Measurements from ENCODE around the gene FOXO1. TPM values are rescaled to one million over a fixed set of nuclear protein-coding genes. Genes with fewer than 3 reads are reported as not detected.
A peak's percentile ranks its signal among the peaks of the same experiment; 100 is the strongest.
"Not testable (repeated sequence)": the region's sequence is repeated elsewhere in the genome, so short reads cannot be mapped to it uniquely, and the experiment has no call there.

Gene FOXO1
- 10 to 100 TPM; 32.0 to 48.9 TPM for total RNA-seq

GRCh38 chr13:40666045-40666932 lies at the start of gene FOXO1:
Gene FOXO1, minus strand, starts transcription at chr13:40666641. Its CDS starts 429 bp downstream, at chr13:40666212.
- H3K9me3 Mint-ChIP-seq, result no peaks in the 10 kb centered on the region
- peak; percentile 71 for ATAC-seq (replicated peaks)
- peaks cover 37% of the 10 kb centered on the region for H3K36me3 Mint-ChIP-seq (ENCODE audit: low read depth)

GRCh38 chr13:40714433-40714832 lies 48.0 kb upstream of the FOXO1 start:
- not testable (repeated sequence) for H3K4me3 Mint-ChIP-seq; ATAC-seq (replicated peaks); H3K27ac Mint-ChIP-seq; H3K27me3 Mint-ChIP-seq; H3K4me1 Mint-ChIP-seq
- H3K9me3 Mint-ChIP-seq, result peaks cover 18% of the 10 kb centered on the region
- peaks cover 34% of the 10 kb centered on the region for H3K36me3 Mint-ChIP-seq (ENCODE audit: low read depth)

More at GRCh38 chr13:40666045-40666932, at the start of gene FOXO1:
- peak within 1 kb of the TSS; percentile 96 for H3K4me3 Mint-ChIP-seq
- no peaks in the 10 kb centered on the region for H3K27me3 Mint-ChIP-seq
- no peaks in the 10 kb centered on the region for H3K4me1 Mint-ChIP-seq
- H3K27ac Mint-ChIP-seq, result peak within 1 kb of the TSS; percentile 87

DNA sequence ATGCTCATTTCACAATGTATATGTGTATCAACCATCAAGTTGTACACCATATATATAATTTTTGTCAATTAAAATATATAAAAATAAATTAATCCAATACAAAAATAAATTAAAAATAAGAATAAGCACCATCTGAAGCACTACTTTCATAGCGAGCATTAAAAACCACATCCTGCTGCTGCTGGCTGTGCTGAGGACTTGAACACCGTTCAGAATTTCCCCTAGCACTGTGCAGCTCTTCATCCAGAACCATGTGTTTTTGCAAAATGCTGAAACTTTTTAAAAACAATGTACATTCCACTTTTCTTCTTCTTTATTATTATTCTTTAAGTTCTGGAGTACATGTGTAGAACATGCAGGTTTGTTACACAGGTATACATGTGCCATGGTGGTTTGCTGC lies 40.0 kb upstream of the FOXO1 start:
- no peak for ATAC-seq (replicated peaks)
- H3K36me3 Mint-ChIP-seq (ENCODE audit: low read depth), result no peaks in the 10 kb centered on the region

GRCh38 chr13:40697711-40698110 lies 31.3 kb upstream of the FOXO1 start:
- Mint-ChIP-seq H3K27me3 (no peaks in the 10 kb centered on the region), H3K9me3 (no peaks in the 10 kb centered on the region), H3K4me1 (no peaks in the 10 kb centered on the region), H3K4me3 (no peak overlapping the region), H3K36me3 (ENCODE audit: low read depth) (no peaks in the 10 kb centered on the region), H3K27ac (no peak overlapping the region)
- ATAC-seq (replicated peaks), result no peak

More for the DNA sequence above, 40.0 kb upstream of the FOXO1 start:
- H3K4me3 Mint-ChIP-seq, result no peak overlapping the region
- no peaks in the 10 kb centered on the region for H3K27me3 Mint-ChIP-seq
- no peaks in the 10 kb centered on the region for H3K4me1 Mint-ChIP-seq
- H3K9me3 Mint-ChIP-seq, result peaks cover 34% of the 10 kb centered on the region
- no peak overlapping the region for H3K27ac Mint-ChIP-seq

DNA sequence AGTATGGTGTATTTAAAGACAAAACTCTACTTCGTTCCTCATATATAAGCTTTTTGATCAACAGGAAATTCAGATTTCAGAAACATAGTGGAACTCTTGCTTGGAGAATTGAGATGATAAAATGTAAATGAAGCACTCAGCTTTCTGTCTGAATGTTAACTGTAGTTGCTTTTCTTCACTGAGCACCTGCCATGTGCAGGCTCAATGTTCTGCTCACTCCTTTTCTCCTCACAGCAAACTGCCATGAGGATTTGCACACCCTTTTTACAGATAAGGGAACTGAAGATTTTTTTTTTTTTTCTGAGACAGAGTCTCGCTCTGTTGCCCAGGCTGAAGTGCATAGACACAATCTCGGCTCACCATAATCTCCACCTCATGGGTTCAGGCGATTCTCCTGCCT lies 28.0 kb upstream of the FOXO1 start:
- H3K27me3 Mint-ChIP-seq, result no peaks in the 10 kb centered on the region
- no peaks in the 10 kb centered on the region for H3K4me1 Mint-ChIP-seq
- no peaks in the 10 kb centered on the region for H3K9me3 Mint-ChIP-seq
- ATAC-seq (replicated peaks), result no peak
- no peak overlapping the region for H3K27ac Mint-ChIP-seq
- no peak overlapping the region for H3K4me3 Mint-ChIP-seq
- no peaks in the 10 kb centered on the region for H3K36me3 Mint-ChIP-seq (ENCODE audit: low read depth)

DNA sequence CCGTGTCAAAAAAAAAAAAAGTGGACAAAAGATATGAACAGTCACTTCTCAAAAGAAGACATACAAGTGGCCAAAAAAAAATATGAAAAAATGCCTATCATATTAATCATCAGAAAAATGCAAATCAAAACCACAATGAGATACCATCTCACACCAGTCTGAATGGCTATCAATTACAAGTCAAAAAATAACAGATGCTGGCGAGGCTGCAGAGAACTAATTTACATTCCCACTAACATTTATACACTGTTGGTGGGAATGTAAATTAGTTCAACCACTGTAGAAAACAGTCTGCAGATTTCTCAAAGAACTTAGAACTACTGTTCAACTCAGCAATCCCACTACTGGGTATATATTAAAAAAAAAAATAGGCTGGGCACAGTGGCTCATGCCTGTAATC lies 26.5 kb upstream of the FOXO1 start:
- H3K4me1 Mint-ChIP-seq, result no peaks in the 10 kb centered on the region
- no peaks in the 10 kb centered on the region for H3K9me3 Mint-ChIP-seq
- H3K27ac Mint-ChIP-seq, result no peak overlapping the region
- H3K4me3 Mint-ChIP-seq, result no peak overlapping the region
- H3K27me3 Mint-ChIP-seq, result no peaks in the 10 kb centered on the region
- ATAC-seq (replicated peaks), result no peak
- H3K36me3 Mint-ChIP-seq (ENCODE audit: low read depth), result no peaks in the 10 kb centered on the region

DNA sequence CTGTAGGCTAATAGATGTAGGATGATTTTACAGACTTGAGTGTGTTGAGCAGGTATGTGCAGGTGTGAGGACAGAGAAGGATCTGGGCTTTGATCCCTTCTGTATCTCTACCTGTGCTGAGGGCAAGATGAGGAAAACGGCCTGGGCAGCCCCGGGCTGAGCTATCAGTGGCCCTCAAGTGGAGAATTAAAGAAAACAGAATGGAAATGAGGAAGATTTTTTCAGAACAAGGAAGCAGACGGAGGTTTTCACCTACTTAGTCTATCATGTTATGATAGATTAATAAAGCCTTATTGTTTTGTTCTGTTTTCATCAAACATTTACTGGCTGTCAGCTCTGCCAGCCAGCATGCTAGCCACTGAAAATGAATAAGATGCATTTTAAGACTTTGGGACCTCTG lies 22.3 kb upstream of the FOXO1 start:
- Mint-ChIP-seq H3K27me3 (no peaks in the 10 kb centered on the region), H3K27ac (no peak overlapping the region), H3K36me3 (ENCODE audit: low read depth) (no peaks in the 10 kb centered on the region)

GRCh38 chr13:40682449-40683240 lies 16.2 kb upstream of the FOXO1 start:
- no peak overlapping the region for H3K4me3 Mint-ChIP-seq
- no peaks in the 10 kb centered on the region for H3K9me3 Mint-ChIP-seq
- H3K4me1 Mint-ChIP-seq, result no peaks in the 10 kb centered on the region
- H3K36me3 Mint-ChIP-seq (ENCODE audit: low read depth), result no peaks in the 10 kb centered on the region
- ATAC-seq (replicated peaks), result peak; percentile 54
- no peak overlapping the region for H3K27ac Mint-ChIP-seq
- H3K27me3 Mint-ChIP-seq, result no peaks in the 10 kb centered on the region

More for the DNA sequence above, 22.3 kb upstream of the FOXO1 start:
- ATAC-seq (replicated peaks), result no peak
- Mint-ChIP-seq H3K9me3 (no peaks in the 10 kb centered on the region), H3K4me3 (no peak overlapping the region), H3K4me1 (no peaks in the 10 kb centered on the region)

DNA sequence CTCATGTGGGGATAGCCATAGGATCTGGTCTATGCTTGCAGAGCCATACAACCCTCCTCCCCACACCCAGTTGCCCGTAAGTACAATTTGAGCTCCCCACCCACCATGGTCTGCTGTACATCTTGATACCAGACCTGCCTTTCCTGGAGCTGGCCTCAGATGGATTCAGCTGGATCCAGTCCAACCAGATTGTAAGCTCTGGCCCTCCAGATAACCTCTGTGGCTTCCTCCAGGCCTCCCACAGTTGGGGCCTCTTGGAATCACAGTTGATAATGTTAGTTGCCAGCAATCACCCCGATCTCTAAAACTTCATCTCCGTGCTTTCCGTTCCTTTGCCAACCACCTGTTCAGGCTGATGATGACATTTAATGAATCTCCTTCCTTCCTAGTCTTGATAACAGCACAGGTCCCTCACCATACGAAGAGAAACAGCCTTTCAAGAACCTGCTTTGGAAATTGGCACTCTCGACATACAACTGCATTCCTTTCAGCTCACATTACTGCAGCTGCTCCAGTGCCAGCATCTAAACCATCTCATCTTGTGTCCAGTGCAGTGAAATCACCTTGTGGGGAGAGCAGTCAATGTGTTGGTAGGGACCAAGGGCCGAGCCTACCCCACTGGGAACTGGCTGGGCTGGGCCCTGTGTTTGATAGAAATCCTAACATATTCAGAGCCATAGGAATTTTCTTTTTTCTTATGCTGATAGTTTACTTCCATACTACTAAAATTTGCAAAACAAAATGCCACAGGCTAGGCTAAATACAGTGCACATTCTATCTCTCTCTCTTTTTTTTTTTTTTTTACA lies 15.1 kb upstream of the FOXO1 start:
- ATAC-seq (replicated peaks), result no peak
- H3K9me3 Mint-ChIP-seq, result no peaks in the 10 kb centered on the region
- no peaks in the 10 kb centered on the region for H3K36me3 Mint-ChIP-seq (ENCODE audit: low read depth)
- no peaks in the 10 kb centered on the region for H3K4me1 Mint-ChIP-seq
- no peak overlapping the region for H3K4me3 Mint-ChIP-seq
- no peaks in the 10 kb centered on the region for H3K27me3 Mint-ChIP-seq
- H3K27ac Mint-ChIP-seq, result peak overlapping the region; percentile 26

DNA sequence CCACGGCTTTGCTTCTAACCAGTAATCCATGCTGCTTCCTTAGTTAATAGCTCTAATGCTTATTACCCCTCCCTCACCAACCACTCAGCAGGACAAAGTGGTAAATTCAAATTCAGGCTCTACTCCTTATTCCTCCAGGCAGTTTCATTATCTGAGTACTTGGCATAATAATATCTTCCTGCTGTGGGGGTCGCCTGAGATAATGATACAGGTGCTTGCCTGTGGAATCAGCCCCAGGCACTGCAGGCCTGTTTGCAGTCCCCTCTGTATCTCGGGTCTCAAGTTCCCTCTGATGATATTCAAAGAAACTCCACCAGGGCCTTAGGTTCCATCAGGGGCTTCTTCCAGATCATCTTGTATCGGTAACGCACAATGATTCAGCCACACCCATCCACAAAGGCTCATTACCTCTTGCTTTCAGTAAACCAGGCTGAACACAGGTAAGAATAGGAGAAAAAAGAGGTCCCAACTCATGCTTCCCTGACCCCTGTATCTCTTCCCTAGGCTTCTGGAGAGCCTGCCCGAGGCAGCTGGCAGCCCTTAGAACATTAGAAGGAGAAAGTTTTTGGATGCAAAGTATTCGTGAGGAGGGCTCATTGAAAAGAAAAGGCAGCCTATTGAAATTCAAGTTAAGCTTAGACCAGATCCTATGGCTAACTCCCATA lies 14.3 kb upstream of the FOXO1 start:
- H3K27ac Mint-ChIP-seq, result no peak overlapping the region
- H3K27me3 Mint-ChIP-seq, result no peaks in the 10 kb centered on the region
- no peaks in the 10 kb centered on the region for H3K36me3 Mint-ChIP-seq (ENCODE audit: low read depth)
- H3K4me1 Mint-ChIP-seq, result no peaks in the 10 kb centered on the region
- no peak overlapping the region for H3K4me3 Mint-ChIP-seq
- no peaks in the 10 kb centered on the region for H3K9me3 Mint-ChIP-seq
- ATAC-seq (replicated peaks), result no peak

GRCh38 chr13:40679480-40679985 lies 13.1 kb upstream of the FOXO1 start:
- Mint-ChIP-seq H3K9me3 (no peaks in the 10 kb centered on the region), H3K36me3 (ENCODE audit: low read depth) (no peaks in the 10 kb centered on the region), H3K4me1 (no peaks in the 10 kb centered on the region), H3K4me3 (no peak overlapping the region), H3K27ac (no peak overlapping the region), H3K27me3 (no peaks in the 10 kb centered on the region)
- ATAC-seq (replicated peaks), result no peak

- Mint-ChIP-seq H3K27ac (no peak overlapping the region), H3K36me3 (ENCODE audit: low read depth) (no peaks in the 10 kb centered on the region), H3K4me1 (peaks cover 5% of the 10 kb centered on the region), H3K9me3 (no peaks in the 10 kb centered on the region), H3K27me3 (no peaks in the 10 kb centered on the region), H3K4me3 (no peak overlapping the region)
- no peak for ATAC-seq (replicated peaks)
Measured at GRCh38 chr13:40677064-40677463, 10.6 kb upstream of the FOXO1 start.

- ATAC-seq (replicated peaks), result no peak
- Mint-ChIP-seq H3K9me3 (no peaks in the 10 kb centered on the region), H3K4me1 (peaks cover 7% of the 10 kb centered on the region), H3K36me3 (ENCODE audit: low read depth) (no peaks in the 10 kb centered on the region), H3K27ac (no peak overlapping the region), H3K4me3 (no peak overlapping the region), H3K27me3 (no peaks in the 10 kb centered on the region)
Measured at GRCh38 chr13:40676007-40676406, 9.6 kb upstream of the FOXO1 start.

GRCh38 chr13:40673414-40673813 lies 7.0 kb upstream of the FOXO1 start:
- ATAC-seq (replicated peaks), result no peak
- Mint-ChIP-seq H3K9me3 (no peaks in the 10 kb centered on the region), H3K27me3 (no peaks in the 10 kb centered on the region)

More at GRCh38 chr13:40673414-40673813, 7.0 kb upstream of the FOXO1 start:
- H3K36me3 Mint-ChIP-seq (ENCODE audit: low read depth), result no peaks in the 10 kb centered on the region
- peaks cover 7% of the 10 kb centered on the region for H3K4me1 Mint-ChIP-seq
- H3K27ac Mint-ChIP-seq, result no peak overlapping the region
- H3K4me3 Mint-ChIP-seq, result no peak overlapping the region

Measured in activated T-helper 17 cell treated with anti-CD3 and anti-CD28 coated beads, Interleukin-2, amount 50 U/mL, for 72 hours (primary cell).